GM12872 (cell line): ENCODE data around the gene NDUFB2.

ENCODE experiments used
- CTCF ChIP-seq: IDR thresholded peaks from 3 replicates; pipeline ENCODE4 v1.5.1; 2011; ENCODE audit warnings: low read depth, mild to moderate bottlenecking, low read length, moderate library complexity; ENCODE audit not compliant: insufficient read depth

Gene NDUFB2

GRCh38 chr7:140655511-140656408 lies 40.7 kb upstream of the NDUFB2 start:
- no peak for TF ChIP-seq CTCF

- no peak for TF ChIP-seq CTCF
Measured at GRCh38 chr7:140656548-140657515, 39.7 kb upstream of the NDUFB2 start.

GRCh38 chr7:140657891-140658290 lies 38.6 kb upstream of the NDUFB2 start:
- TF ChIP-seq CTCF = no peak

GRCh38 chr7:140659856-140660255 lies 36.7 kb upstream of the NDUFB2 start:
- no peak for TF ChIP-seq CTCF

- no peak for TF ChIP-seq CTCF
Measured at GRCh38 chr7:140661124-140661523, 35.4 kb upstream of the NDUFB2 start.

- TF ChIP-seq CTCF = no peak
Measured at GRCh38 chr7:140667476-140667875, 29.0 kb upstream of the NDUFB2 start.

- TF ChIP-seq CTCF = no peak
Measured at GRCh38 chr7:140668641-140669040, 27.9 kb upstream of the NDUFB2 start.
